AG04449 (cell line): Measurements from ENCODE around the gene BCAS1.

Experiments
- CTCF ChIA-PET: fragments of 350-600 bp; formaldehyde crosslinking; extraction: SDS; loops from one replicate; lab custom pipeline; 2021; ENCODE audit warnings: antibody characterized with exemption; lab: Yijun Ruan, JAX
- POLR2A ChIA-PET: fragments of 400-600, 350-600 bp; formaldehyde crosslinking; extraction: SDS; loops from one replicate; lab custom pipeline; 2020; ENCODE audit warnings: antibody characterized with exemption, inconsistent platforms; lab: Yijun Ruan, JAX
- DNase-seq: peaks from one replicate; pipeline ENCODE4 v3.0.0-alpha.2; 2010; ENCODE audit warnings: low read depth, low spot score
- H3K4me3 ChIP-seq: 2 replicates; pipeline ENCODE4 v1.5.1; 2011; ENCODE audit warnings: low read depth, mild to moderate bottlenecking, control low read depth, low read length
- TF ChIP-seq, protein P1 (sequence below): IDR thresholded peaks from one replicate; pipeline ENCODE4 v1.5.1; 2011; ENCODE audit warnings: mild to moderate bottlenecking, moderate library complexity, low read length, control low read depth, inconsistent platforms; ENCODE audit not compliant: insufficient read depth; ENCODE audit errors: missing control alignments

Gene BCAS1

GRCh38 chr20:54063992-54064676 is 6.3 kb downstream of the BCAS1 start:
- POLR2A ChIA-PET: no interaction called here
- CTCF ChIA-PET: interaction anchor here (0.9 to 5.5 kb wide), 7 partner anchors 10 to 135 kb away, joined by 3 to 26 read pairs (median 6); no protein-coding TSS in a partner anchor
- TF ChIP-seq, protein P1, sequence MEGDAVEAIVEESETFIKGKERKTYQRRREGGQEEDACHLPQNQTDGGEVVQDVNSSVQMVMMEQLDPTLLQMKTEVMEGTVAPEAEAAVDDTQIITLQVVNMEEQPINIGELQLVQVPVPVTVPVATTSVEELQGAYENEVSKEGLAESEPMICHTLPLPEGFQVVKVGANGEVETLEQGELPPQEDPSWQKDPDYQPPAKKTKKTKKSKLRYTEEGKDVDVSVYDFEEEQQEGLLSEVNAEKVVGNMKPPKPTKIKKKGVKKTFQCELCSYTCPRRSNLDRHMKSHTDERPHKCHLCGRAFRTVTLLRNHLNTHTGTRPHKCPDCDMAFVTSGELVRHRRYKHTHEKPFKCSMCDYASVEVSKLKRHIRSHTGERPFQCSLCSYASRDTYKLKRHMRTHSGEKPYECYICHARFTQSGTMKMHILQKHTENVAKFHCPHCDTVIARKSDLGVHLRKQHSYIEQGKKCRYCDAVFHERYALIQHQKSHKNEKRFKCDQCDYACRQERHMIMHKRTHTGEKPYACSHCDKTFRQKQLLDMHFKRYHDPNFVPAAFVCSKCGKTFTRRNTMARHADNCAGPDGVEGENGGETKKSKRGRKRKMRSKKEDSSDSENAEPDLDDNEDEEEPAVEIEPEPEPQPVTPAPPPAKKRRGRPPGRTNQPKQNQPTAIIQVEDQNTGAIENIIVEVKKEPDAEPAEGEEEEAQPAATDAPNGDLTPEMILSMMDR: no peak
- no peak for DNase-seq
- no peak overlapping the region for H3K4me3 ChIP-seq

GRCh38 chr20:54063580-54063979 is 6.8 kb downstream of the BCAS1 start:
- no peak overlapping the region for H3K4me3 ChIP-seq
- no peak for DNase-seq
- CTCF ChIA-PET: interaction anchor here (0.6 to 5.5 kb wide), 10 partner anchors 9 to 1752 kb away, joined by 3 to 26 read pairs (median 4); no protein-coding TSS in a partner anchor
- TF ChIP-seq, protein P1: no peak
- POLR2A ChIA-PET: no interaction called here

DNA sequence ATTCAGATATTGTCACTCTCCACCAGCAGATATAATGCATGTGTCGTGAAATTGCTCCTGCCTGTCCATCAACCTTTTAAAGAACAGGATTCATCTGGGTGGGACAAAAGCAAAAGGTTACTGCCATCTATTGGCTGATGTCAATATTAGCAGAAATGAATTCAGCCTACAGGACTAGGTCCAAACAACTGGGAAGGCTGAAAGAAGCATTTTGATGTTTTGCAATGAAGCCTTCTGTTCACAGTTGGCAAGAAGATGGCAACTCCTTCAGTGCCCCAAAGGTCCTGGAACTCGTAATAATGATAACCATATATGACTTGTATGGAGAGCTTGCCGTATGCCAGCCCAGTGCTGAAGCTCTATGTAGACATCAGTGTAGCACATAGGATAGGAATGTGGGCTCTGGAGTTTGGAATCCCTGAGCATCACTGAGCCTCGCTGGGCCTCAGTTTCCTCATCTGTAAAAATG is 7.5 kb downstream of the BCAS1 start:
- CTCF ChIA-PET: interaction anchor here (0.9 to 5.5 kb wide), 16 partner anchors 9 to 1751 kb away, joined by 3 to 26 read pairs (median 5); no protein-coding TSS in a partner anchor
- TF ChIP-seq, protein P1: peak; percentile 38
- DNase-seq: no peak
- POLR2A ChIA-PET: no interaction called here
- H3K4me3 ChIP-seq: no peak overlapping the region

GRCh38 chr20:54061101-54061881 is 9.1 kb downstream of the BCAS1 start:
- CTCF ChIA-PET: interaction anchor here (0.7 to 5.5 kb wide), 24 partner anchors 10 to 1749 kb away, joined by 3 to 26 read pairs (median 4); no protein-coding TSS in a partner anchor
- no peak for DNase-seq

DNA sequence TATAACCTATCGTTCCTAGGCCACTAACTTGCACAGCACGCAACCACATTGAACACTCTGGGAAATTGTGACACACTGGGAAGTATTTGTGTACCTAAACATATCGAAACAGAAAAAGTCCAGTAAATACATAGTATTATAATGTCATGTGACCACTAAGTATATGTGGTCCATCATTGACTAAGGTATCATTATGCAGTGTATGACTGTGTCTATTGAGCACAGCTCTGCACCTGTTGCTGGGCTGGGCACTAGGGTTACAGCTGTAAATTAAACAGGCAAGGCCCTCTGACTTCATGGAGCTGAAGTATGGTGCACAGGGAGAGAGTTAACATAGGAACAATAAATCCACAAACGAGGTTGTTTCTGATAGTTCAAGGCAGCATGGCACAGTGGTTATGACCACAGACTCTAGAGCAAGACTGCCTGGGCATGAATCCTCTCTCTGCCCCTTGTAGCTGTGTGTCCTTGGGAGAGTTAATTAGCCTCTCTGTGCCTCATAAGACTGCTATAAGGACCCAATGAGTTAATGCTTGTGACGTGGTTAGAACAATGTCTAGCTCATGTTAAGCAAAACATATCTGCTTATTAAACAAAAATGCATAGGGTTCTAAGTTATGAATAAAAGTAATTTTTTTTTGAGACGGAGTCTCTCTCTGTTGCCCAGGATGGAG is 10.6 kb downstream of the BCAS1 start:
- ChIA-PET CTCF (interaction anchor here (5.5 kb wide), 1 partner anchor 139 kb away, joined by 26 read pairs; no protein-coding TSS in a partner anchor), POLR2A (no interaction called here)
- no peak for DNase-seq
- H3K4me3 ChIP-seq: no peak overlapping the region
- TF ChIP-seq, protein P1: no peak

More at GRCh38 chr20:54061101-54061881, 9.1 kb downstream of the BCAS1 start:
- POLR2A ChIA-PET: no interaction called here
- TF ChIP-seq, protein P1: no peak
- H3K4me3 ChIP-seq: no peak overlapping the region
